MM.1S (cell line): ENCODE data around the gene STX16.

Experiments used
- CTCF ChIP-seq: fragments of 300-600 bp; sonication (generic); IDR thresholded peaks from 2 replicates; pipeline ENCODE4 v1.5.1; 2016; ENCODE audit warnings: antibody characterized with exemption, low read length, mixed read lengths
- EZH2 ChIP-seq: fragments of 300-600 bp; sonication (generic); optimal IDR thresholded peaks from 2 replicates; pipeline ENCODE3; 2017; ENCODE audit warnings: low read depth, mild to moderate bottlenecking, antibody characterized with exemption, low read length, mixed read lengths
- EZH2phosphoT487 ChIP-seq: fragments of 300-600 bp; sonication (generic); IDR thresholded peaks from 2 replicates; pipeline ENCODE4 v1.6.1; 2018; ENCODE audit warnings: antibody characterized with exemption, low read length

- no peak for TF ChIP-seq CTCF
- no peak for TF ChIP-seq EZH2
- no peak for TF ChIP-seq EZH2phosphoT487
Measured at GRCh38 chr20:58700121-58700821, 49.2 kb downstream of the STX16 start.
